HFF-Myc (cell line): ENCODE measurements around the gene LIAS.

Experiments
- DNase-seq: peaks from one replicate; pipeline ENCODE4 v3.0.0-alpha.2; 2011; ENCODE audit warnings: low read depth; ENCODE audit errors: extremely low read depth
- H3K4me3 ChIP-seq: replicated peaks from 2 replicates; pipeline ENCODE4 v1.5.1; 2011; ENCODE audit warnings: low read depth, mild to moderate bottlenecking, control low read depth, low read length
- CTCF ChIP-seq: IDR thresholded peaks from 2 replicates; pipeline ENCODE4 v1.5.1; 2012; ENCODE audit warnings: mild to moderate bottlenecking, low read depth, low read length, control low read depth; ENCODE audit errors: missing control alignments

The LIAS gene

GRCh38 chr4:39427520-39428114 lies 31.2 kb upstream of the LIAS start:
- DNase-seq = no peak
- TF ChIP-seq CTCF = no peak
- H3K4me3 ChIP-seq = no peak overlapping the region

- DNase-seq = no peak
- no peak overlapping the region for H3K4me3 ChIP-seq
- no peak for TF ChIP-seq CTCF
Observed at GRCh38 chr4:39429476-39430334, 29.2 kb upstream of the LIAS start.

- TF ChIP-seq CTCF = no peak
- DNase-seq = no peak
Observed at GRCh38 chr4:39433878-39434492, 24.9 kb upstream of the LIAS start.

GRCh38 chr4:39435659-39436563 lies 22.9 kb upstream of the LIAS start:
- no peak for DNase-seq
- no peak overlapping the region for H3K4me3 ChIP-seq
- TF ChIP-seq CTCF = no peak

More at GRCh38 chr4:39433878-39434492, 24.9 kb upstream of the LIAS start:
- H3K4me3 ChIP-seq = no peak overlapping the region

DNA sequence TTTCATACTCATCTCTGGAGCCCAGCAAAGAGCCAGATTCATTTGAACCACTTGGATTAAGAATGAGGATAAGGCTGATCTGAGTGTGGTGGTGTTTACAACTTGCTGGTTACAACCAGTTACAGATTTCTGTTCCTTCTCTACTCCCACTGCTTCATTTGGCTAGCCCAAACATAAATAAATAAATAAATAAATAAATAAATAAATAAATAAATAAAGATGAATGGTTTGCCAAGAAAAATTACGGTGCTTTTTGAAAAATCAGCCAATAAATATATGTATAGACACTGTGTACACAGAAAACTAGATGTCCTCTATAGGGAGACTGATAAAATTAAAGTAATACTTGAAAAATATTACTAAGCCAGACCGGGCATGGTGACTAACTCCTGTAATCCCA lies 17.3 kb upstream of the LIAS start:
- no peak for TF ChIP-seq CTCF
- DNase-seq = no peak
- H3K4me3 ChIP-seq = no peak overlapping the region

DNA sequence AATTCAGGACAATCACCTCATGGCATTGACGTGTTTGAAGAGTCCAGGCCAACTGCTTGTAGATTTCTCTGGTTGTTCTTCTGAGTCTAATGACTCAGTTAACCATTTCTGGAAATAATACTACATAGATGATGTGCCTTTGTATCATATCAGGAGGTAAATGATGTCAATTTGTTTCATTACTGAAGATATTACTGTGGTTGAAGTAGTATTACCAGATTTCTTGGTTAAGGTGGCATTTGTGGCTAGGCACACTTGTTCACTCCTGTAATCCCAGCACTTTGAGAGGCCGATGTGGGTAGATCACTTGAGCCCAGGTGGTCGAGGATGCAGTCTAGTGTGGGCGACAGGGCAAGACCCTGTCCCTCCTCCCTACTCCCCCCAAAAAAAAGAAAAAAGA lies 15.9 kb upstream of the LIAS start:
- no peak for DNase-seq
- no peak for TF ChIP-seq CTCF
- no peak overlapping the region for H3K4me3 ChIP-seq
